Spleen (tissue), 11 donors: ENCODE results near the gene TMEM158. TPM values are rescaled to one million over a fixed set of nuclear protein-coding genes. Genes with fewer than 3 reads are reported as not detected.

Experiments
- DNase-seq: peaks from one replicate; pipeline ENCODE4 v3.0.0-alpha.2; 2020
- H3K27ac ChIP-seq, 8 donors: fragments of 200-600 bp; sonication (generic) in 7 of 8; 1 replicate in 4 of 8; 2 replicates in 4 of 8; pipeline versions ENCODE4 v1.5.0 to v1.8.0; 2016 to 2021; ENCODE audit warnings: inconsistent platforms in 4 of 8, mild to moderate bottlenecking in 4 of 8, moderate library complexity in 1 of 8
- H3K27me3 ChIP-seq, 7 donors: fragments of 200-600 bp; sonication (generic) in 6 of 7; replicated peaks in 1 of 7; 1 replicate in 4 of 7; 2 replicates in 3 of 7; pipeline versions ENCODE4 v1.5.0 to v1.8.0; 2016 to 2021; ENCODE audit warnings: inconsistent platforms in 3 of 7, mild to moderate bottlenecking in 1 of 7
- H3K36me3 ChIP-seq, 6 donors: fragments of 200-600 bp; sonication (generic) in 5 of 6; 1 replicate in 4 of 6; 2 replicates in 2 of 6; pipeline versions ENCODE4 v1.5.0 to v1.8.0; 2016 to 2021; ENCODE audit warnings: inconsistent platforms in 2 of 6
- H3K4me1 ChIP-seq, 6 donors: fragments of 200-600 bp; sonication (generic) in 5 of 6; 1 replicate in 3 of 6; 2 replicates in 3 of 6; pipeline versions ENCODE4 v1.5.0 to v1.8.0; 2016 to 2021; ENCODE audit warnings: inconsistent platforms in 3 of 6
- H3K4me3 ChIP-seq, 8 donors: fragments of 200-600 bp; sonication (generic) in 7 of 8; 1 replicate in 4 of 8; 2 replicates in 4 of 8; pipeline versions ENCODE4 v1.5.0 to v1.8.0; 2016 to 2021; ENCODE audit warnings: inconsistent platforms in 4 of 8, mild to moderate bottlenecking in 4 of 8, moderate library complexity in 2 of 8
- H3K9me3 ChIP-seq, 8 donors: fragments of 200-600 bp; sonication (generic) in 7 of 8; 1 replicate in 4 of 8; 2 replicates in 4 of 8; pipeline versions ENCODE4 v1.5.0 to v1.8.0; 2016 to 2021; ENCODE audit warnings: inconsistent platforms in 4 of 8
- POLR2A ChIP-seq, 3 donors: fragments of 450-650 bp; IDR thresholded peaks; one replicate each; pipeline ENCODE4 v1.5.1; 2017; ENCODE audit warnings: antibody characterized with exemption in 3 of 3, mild to moderate bottlenecking in 1 of 3
- POLR2AphosphoS5 ChIP-seq, 3 donors: sonication (generic); formaldehyde crosslinking; IDR thresholded peaks; one replicate each; pipeline ENCODE4 v1.5.1; 2017; ENCODE audit warnings: antibody characterized with exemption in 3 of 3
- WGBS, 5 donors: extraction: QIAGEN DNeasy Blood & Tissue Kit in 3 of 5; methylation state at CpG; one replicate each; pipeline versions ENCODE4 v1.1.5 to v1.1.7; 2013 to 2018; 5-methylcytosine and 5-hydroxymethylcytosine counted together
- intact Hi-C: fragments of 100-400 bp; cut with DNase I; formaldehyde crosslinking; loops from one replicate; pipeline ENCODE4 v1.15.0; 2023; ENCODE audit warnings: low total_unique reads
- polyA plus RNA-seq, 3 donors: library from polyadenylated mRNA; stranded (reverse); fragments of 200-250 nt; gene quantifications; one replicate each; pipeline ENCODE4 v1.2.1, GENCODE V29; 2013
- small RNA-seq, 4 donors: library from RNA; depleted of rRNA; stranded (forward); fragments of <200 nt; gene quantifications; one replicate each; pipeline ENCODE3, GENCODE V24; 2016
- total RNA-seq, 7 donors: library from RNA; depleted of rRNA in 3 of 7; stranded (reverse); fragments of >200 nt in 3 of 7; fragmentation: NEBNext Ultra II Directional in 4 of 7; extraction: Animal tissue kit (Norgen Biotek cat#: 25700) in 4 of 7; gene quantifications; one replicate each; pipeline versions ENCODE4 v1.1.0 to v1.2.1, GENCODE V29; 2016 to 2021
- TF ChIP-seq, protein P1 (sequence below), 11 experiments: fragments of 200-600 bp in 7 of 11; fragments of 450-650 bp in 4 of 11; sonication (generic) in 4 of 11; IDR thresholded peaks in 8 of 11; conservative IDR thresholded peaks in 3 of 11; 1 replicate in 7 of 11; 2 replicates in 4 of 11; pipeline versions ENCODE4 v1.4.0 to v1.8.0; 2016 to 2021; ENCODE audit warnings: antibody characterized with exemption in 11 of 11, inconsistent platforms in 4 of 11, mild to moderate bottlenecking in 1 of 11
- donor health status: healthy with polysubstance abuse.
- donor health status: DM: no; HTN: no; CAD: no; lungs with moderate emphysema.
- donor health status: DM: no; HTN: no; CAD: no.
- donor health status: Bipolar disorder and iron deficiency.
- donor health status: healthy.
- donor health status: DM: no; HTN: no; CAD: no.
- donor health status: DM: yes; HTN: yes; CAD: no.

TMEM158 gene
- total and polyA plus RNA-seq, 10 donors, result 0.26 to 1.7 (median 0.79) TPM; not detected in 1

DNA sequence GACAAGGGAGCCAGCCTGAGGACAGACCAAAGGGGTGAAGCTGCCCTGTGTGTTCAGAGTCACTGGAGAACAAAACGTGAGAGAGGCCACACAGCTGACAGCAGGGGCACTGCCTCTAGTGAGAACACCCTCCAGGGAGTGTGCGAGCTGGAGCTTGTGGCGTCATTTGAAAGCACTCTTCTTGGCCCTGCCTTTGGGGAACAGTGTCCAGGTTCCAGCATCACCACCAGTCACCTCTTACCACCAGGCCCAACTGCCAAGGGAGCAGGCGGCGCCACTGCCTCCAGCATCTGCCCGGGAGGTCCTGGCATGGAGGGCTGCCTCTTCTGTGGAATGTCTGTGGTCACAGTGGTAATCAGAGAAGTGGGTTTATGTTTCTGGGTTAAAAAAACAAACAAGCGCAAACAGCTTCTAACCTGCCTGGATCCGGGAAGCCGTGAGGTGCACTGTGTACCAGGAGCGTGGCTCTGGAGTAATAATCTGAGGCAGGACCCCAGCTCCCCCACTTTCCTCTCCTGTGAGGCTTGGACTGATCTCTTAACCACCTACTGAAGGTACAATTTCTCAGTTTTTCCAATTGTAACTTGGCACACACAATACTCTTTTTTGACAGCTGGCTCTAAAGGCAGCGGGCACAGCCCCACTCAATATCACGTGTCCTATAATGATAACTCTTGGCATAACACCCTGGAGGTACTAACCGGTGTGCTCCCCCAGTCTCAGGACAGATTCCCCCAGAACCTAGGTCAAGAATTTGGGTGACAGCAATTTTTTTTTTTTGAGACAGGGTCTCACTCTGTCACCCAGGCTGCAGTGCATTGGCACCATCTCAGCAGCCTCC is 47.7 kb downstream of the TMEM158 start:
- Histone ChIP-seq H3K36me3 (no peaks in the 10 kb centered on the region), H3K27me3 (no peaks in the 10 kb centered on the region), H3K27ac (no peak overlapping the region), H3K4me3 (no peak overlapping the region), H3K9me3 (no peaks in the 10 kb centered on the region), H3K4me1 (no peaks in the 10 kb centered on the region)
- intact Hi-C loops, result no loop called here
- DNase-seq, result no peak
- TF ChIP-seq, protein P1, sequence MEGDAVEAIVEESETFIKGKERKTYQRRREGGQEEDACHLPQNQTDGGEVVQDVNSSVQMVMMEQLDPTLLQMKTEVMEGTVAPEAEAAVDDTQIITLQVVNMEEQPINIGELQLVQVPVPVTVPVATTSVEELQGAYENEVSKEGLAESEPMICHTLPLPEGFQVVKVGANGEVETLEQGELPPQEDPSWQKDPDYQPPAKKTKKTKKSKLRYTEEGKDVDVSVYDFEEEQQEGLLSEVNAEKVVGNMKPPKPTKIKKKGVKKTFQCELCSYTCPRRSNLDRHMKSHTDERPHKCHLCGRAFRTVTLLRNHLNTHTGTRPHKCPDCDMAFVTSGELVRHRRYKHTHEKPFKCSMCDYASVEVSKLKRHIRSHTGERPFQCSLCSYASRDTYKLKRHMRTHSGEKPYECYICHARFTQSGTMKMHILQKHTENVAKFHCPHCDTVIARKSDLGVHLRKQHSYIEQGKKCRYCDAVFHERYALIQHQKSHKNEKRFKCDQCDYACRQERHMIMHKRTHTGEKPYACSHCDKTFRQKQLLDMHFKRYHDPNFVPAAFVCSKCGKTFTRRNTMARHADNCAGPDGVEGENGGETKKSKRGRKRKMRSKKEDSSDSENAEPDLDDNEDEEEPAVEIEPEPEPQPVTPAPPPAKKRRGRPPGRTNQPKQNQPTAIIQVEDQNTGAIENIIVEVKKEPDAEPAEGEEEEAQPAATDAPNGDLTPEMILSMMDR (IDR thresholded peaks at IDR 0.05 in 8 of 11, conservative IDR thresholded peaks at IDR 0.05 in 3 of 11), result no peak
- TF ChIP-seq POLR2AphosphoS5 (IDR thresholded peaks at IDR 0.05), result no peak
- TF ChIP-seq POLR2A (IDR thresholded peaks at IDR 0.05), result no peak
- 79 to 91% (median 83%) methylated on average over 10 to 13 of the region's 13 CpGs for WGBS, 5 donors

- H3K27me3 ChIP-seq, result no peaks in the 10 kb centered on the region
- H3K36me3 ChIP-seq, result no peaks in the 10 kb centered on the region
- no peaks in the 10 kb centered on the region for H3K4me1 ChIP-seq
- no peak overlapping the region for H3K27ac ChIP-seq
- no peak for DNase-seq
- TF ChIP-seq POLR2A (IDR thresholded peaks at IDR 0.05), result no peak
- TF ChIP-seq, protein P1 (IDR thresholded peaks at IDR 0.05 in 8 of 11, conservative IDR thresholded peaks at IDR 0.05 in 3 of 11), result no peak
- TF ChIP-seq POLR2AphosphoS5 (IDR thresholded peaks at IDR 0.05), result no peak
- 69 to 90% (median 82%) methylated on average over 4 of the region's 4 CpGs for WGBS, 5 donors
- H3K9me3 ChIP-seq, result no peaks in the 10 kb centered on the region
- no peak overlapping the region for H3K4me3 ChIP-seq
- intact Hi-C loops, result no loop called here
Measured at GRCh38 chr3:45176912-45177311, 49.2 kb downstream of the TMEM158 start.

Small RNA genes within 50 kb of the gene (small RNA-seq; reads per million reads assigned to genes)
- gene RF00012, result 0 reads per million in 4 donors

Other genes with a start within 250 kb of the TMEM158 start
- 100 to 1,000 TPM; 156 to 409 (median 295) TPM for gene CLEC3B, start 200.0 kb downstream of the TMEM158 start, total RNA-seq
- gene CLEC3B, start 200.0 kb downstream of the TMEM158 start, polyA plus RNA-seq, result 100 to 1,000 TPM in 1 of 3 donors, 10 to 100 TPM in 2; 68.6 to 225 (median 91.3) TPM
- gene CDCP1, start 79.9 kb downstream of the TMEM158 start, total RNA-seq, result 1 to 10 TPM; 1.0 to 3.6 (median 3.0) TPM
- gene CDCP1, start 79.9 kb downstream of the TMEM158 start, polyA plus RNA-seq, result under 1 TPM; 0.15 to 0.80 (median 0.18) TPM
- gene LARS2, start 162.3 kb upstream of the TMEM158 start, total RNA-seq, result 10 to 100 TPM; 16.5 to 24.1 (median 19.5) TPM
- gene LARS2, start 162.3 kb upstream of the TMEM158 start, polyA plus RNA-seq, result 1 to 10 TPM; 2.4 to 5.0 (median 3.5) TPM